Measurements from ENCODE around the gene ASAP2.

The ASAP2 gene

GRCh38 chr2:9441556-9441955 lies 234.9 kb downstream of the ASAP2 start:
- H3K27ac ChIP-seq (replicated peaks) = no peak overlapping the region
- TF ChIP-seq SPI1 (IDR thresholded peaks at IDR 0.05; ENCODE audit: borderline replicate concordance, low read depth) (no peak), REST (IDR thresholded peaks at IDR 0.05; ENCODE audit: insufficient replicate concordance, low read depth) (no peak), POLR2AphosphoS5 (IDR thresholded peaks at IDR 0.05; ENCODE audit: low read depth) (no peak), GABPA (IDR thresholded peaks at IDR 0.05; ENCODE audit: low read depth) (no peak)
- TF ChIP-seq, protein P1, sequence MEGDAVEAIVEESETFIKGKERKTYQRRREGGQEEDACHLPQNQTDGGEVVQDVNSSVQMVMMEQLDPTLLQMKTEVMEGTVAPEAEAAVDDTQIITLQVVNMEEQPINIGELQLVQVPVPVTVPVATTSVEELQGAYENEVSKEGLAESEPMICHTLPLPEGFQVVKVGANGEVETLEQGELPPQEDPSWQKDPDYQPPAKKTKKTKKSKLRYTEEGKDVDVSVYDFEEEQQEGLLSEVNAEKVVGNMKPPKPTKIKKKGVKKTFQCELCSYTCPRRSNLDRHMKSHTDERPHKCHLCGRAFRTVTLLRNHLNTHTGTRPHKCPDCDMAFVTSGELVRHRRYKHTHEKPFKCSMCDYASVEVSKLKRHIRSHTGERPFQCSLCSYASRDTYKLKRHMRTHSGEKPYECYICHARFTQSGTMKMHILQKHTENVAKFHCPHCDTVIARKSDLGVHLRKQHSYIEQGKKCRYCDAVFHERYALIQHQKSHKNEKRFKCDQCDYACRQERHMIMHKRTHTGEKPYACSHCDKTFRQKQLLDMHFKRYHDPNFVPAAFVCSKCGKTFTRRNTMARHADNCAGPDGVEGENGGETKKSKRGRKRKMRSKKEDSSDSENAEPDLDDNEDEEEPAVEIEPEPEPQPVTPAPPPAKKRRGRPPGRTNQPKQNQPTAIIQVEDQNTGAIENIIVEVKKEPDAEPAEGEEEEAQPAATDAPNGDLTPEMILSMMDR (IDR thresholded peaks at IDR 0.05; ENCODE audit: insufficient read depth, low read length) = no peak
- H3K27me3 ChIP-seq (ENCODE audit: insufficient read depth, poor library complexity, severe bottlenecking) = no peaks in the 10 kb centered on the region
- DNase-seq (ENCODE audit: low read depth in 1 of 2, low spot score in 1 of 2) = no peak
- no peak overlapping the region for H3K4me3 ChIP-seq (replicated peaks; ENCODE audit: insufficient read depth, low read length)

DNA sequence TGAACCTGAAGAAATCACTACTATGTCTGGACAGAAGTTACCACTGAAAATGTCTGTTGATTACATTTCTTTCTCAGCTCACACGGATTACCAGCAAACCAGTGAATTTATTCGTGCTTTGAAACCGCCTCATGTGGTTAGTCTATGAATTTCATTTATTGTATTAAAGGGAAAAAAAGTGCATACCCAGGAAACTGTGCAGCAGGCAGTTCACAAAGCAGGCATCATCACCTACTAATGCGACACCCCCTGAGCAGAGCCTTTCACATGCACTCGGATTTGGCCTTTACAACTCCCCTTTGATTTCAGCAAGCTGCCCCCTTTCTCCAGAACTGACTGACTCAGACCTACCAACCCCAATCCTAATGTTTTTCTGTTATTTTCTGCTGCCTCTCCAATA lies 236.9 kb downstream of the ASAP2 start:
- H3K4me3 ChIP-seq (replicated peaks; ENCODE audit: insufficient read depth, low read length) = no peak overlapping the region
- no peak for DNase-seq (ENCODE audit: low read depth in 1 of 2, low spot score in 1 of 2)
- TF ChIP-seq GABPA (IDR thresholded peaks at IDR 0.05; ENCODE audit: low read depth) = no peak
- TF ChIP-seq REST (IDR thresholded peaks at IDR 0.05; ENCODE audit: insufficient replicate concordance, low read depth) = no peak
- TF ChIP-seq POLR2AphosphoS5 (IDR thresholded peaks at IDR 0.05; ENCODE audit: low read depth) = no peak
- no peak for TF ChIP-seq SPI1 (IDR thresholded peaks at IDR 0.05; ENCODE audit: borderline replicate concordance, low read depth)
- TF ChIP-seq, protein P1 (IDR thresholded peaks at IDR 0.05; ENCODE audit: insufficient read depth, low read length) = no peak
- H3K27ac ChIP-seq (replicated peaks) = no peak overlapping the region
- H3K27me3 ChIP-seq (ENCODE audit: insufficient read depth, poor library complexity, severe bottlenecking) = no peaks in the 10 kb centered on the region

DNA sequence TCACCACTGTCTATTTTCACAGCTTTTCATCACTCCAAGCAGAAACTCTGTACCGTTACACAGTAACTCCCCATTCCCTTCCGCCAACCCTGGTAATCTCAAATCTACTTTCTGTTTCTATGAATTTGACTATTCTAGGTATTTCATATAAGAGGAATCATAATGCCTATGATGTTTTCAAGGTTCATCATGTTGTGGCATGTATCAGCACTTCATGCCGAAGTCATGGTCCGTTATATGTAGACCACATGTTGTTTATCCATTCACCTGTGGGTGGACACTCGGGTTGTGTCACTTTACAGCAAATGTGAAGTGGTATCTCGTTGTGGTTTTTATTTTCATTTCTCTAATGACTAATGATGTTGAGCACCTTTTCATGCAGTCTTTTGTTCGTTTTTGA lies 238.5 kb downstream of the ASAP2 start:
- no peak for TF ChIP-seq REST (IDR thresholded peaks at IDR 0.05; ENCODE audit: insufficient replicate concordance, low read depth)
- TF ChIP-seq, protein P1 (IDR thresholded peaks at IDR 0.05; ENCODE audit: insufficient read depth, low read length) = no peak

More for the DNA sequence above, 238.5 kb downstream of the ASAP2 start:
- Histone ChIP-seq H3K27me3 (ENCODE audit: insufficient read depth, poor library complexity, severe bottlenecking) (no peaks in the 10 kb centered on the region), H3K4me3 (replicated peaks; ENCODE audit: insufficient read depth, low read length) (no peak overlapping the region), H3K27ac (replicated peaks) (no peak overlapping the region)
- DNase-seq (ENCODE audit: low read depth in 1 of 2, low spot score in 1 of 2) = no peak
